K562 (cell line): ENCODE measurements around the gene KLHL22. TPM values are rescaled to one million over a fixed set of nuclear protein-coding genes. Genes with fewer than 3 reads are reported as not detected.

Source experiments
- ETV6 ChIP-seq, 3 experiments: fragments of 150-350 bp in 1 of 3; sonication (generic) in 1 of 3; formaldehyde crosslinking in 1 of 3; IDR thresholded peaks; 2 replicates each; pipeline versions ENCODE4 v1.6.1 to v1.8.0; 2014 to 2022; ENCODE audit warnings: borderline replicate concordance in 2 of 3, low read depth in 2 of 3, antibody characterized with exemption in 1 of 3, low read length in 1 of 3, mild to moderate bottlenecking in 1 of 3, missing genetic modification reagents in 1 of 3
- NFYB ChIP-seq: IDR thresholded peaks from 2 replicates; pipeline ENCODE4 v1.6.1; 2011; ENCODE audit warnings: mild to moderate bottlenecking, moderate library complexity; ENCODE audit not compliant: insufficient read length; ENCODE audit errors: extremely low read depth
- NRF1 ChIP-seq, 2 experiments: fragments of 450-650 bp; IDR thresholded peaks in 1 of 2; conservative IDR thresholded peaks in 1 of 2; 2 replicates each; pipeline ENCODE4 v1.6.1; 2014; ENCODE audit warnings: mild to moderate bottlenecking in 2 of 2
- RBM17 ChIP-seq: fragments of 200-400 bp; formaldehyde crosslinking; IDR thresholded peaks from 2 replicates; pipeline ENCODE4 v1.6.1; 2017; ENCODE audit warnings: low read depth, mild to moderate bottlenecking, low read length, borderline replicate concordance
- SMARCB1 ChIP-seq: IDR thresholded peaks from 2 replicates; pipeline ENCODE4 v1.6.1; 2011; ENCODE audit warnings: improper control_type of control experiment, low read depth; ENCODE audit not compliant: insufficient read length
- SNAPC5 ChIP-seq: fragments of 250-450 bp; sonication (Bioruptor Pico); IDR thresholded peaks from 2 replicates; pipeline ENCODE4 v1.8.0; 2021; ENCODE audit warnings: moderate library complexity, mild to moderate bottlenecking, inconsistent platforms
- SPI1 ChIP-seq: IDR thresholded peaks from 2 replicates; pipeline ENCODE4 v1.6.1; 2011; ENCODE audit warnings: low read depth, low read length, control low read depth, borderline replicate concordance
- TCF7 ChIP-seq: sonication (generic); IDR thresholded peaks from 2 replicates; pipeline ENCODE4 v1.6.1; 2016; ENCODE audit warnings: antibody characterized with exemption, borderline replicate concordance
- ZBTB1 ChIP-seq: sonication (generic); formaldehyde crosslinking; IDR thresholded peaks from 2 replicates; pipeline ENCODE4 v1.8.1; 2023; ENCODE audit warnings: missing genetic modification reagents, low read depth, mild to moderate bottlenecking, borderline replicate concordance
- ZFPM2 ChIP-seq: fragments of 250-450 bp; sonication (Bioruptor Pico); IDR thresholded peaks from 2 replicates; pipeline ENCODE4 v1.5.1; 2022; ENCODE audit warnings: mild to moderate bottlenecking
- ZKSCAN3 ChIP-seq: fragments of 250-450 bp; sonication (Bioruptor Pico); IDR thresholded peaks from 2 replicates; pipeline ENCODE4 v1.4.0; 2020
- ZNF23 ChIP-seq: fragments of 250-450 bp; sonication (Bioruptor Pico); IDR thresholded peaks from 2 replicates; pipeline ENCODE4 v1.4.0; 2020; ENCODE audit warnings: mild to moderate bottlenecking
- ZNF354B ChIP-seq: fragments of 250-450 bp; sonication (Bioruptor Pico); IDR thresholded peaks from 2 replicates; pipeline ENCODE4 v1.4.0; 2020
- polyA plus RNA-seq, 8 experiments: library from polyadenylated mRNA; depleted of rRNA in 4 of 8; stranded (reverse) in 5 of 8; unstranded in 3 of 8; fragments of >200 nt; fragmentation: Nextera tagmentation in 2 of 8; fragmentation: Illumina TruSeq in 1 of 8; extraction: Ambion mirVana in 2 of 8; extraction: Trizol in 1 of 8; gene quantifications; 2 replicates each; pipeline versions ENCODE4 v1.2.1 to v1.2.3, GENCODE V29; 2011 to 2014; ENCODE audit warnings: inconsistent platforms in 1 of 8, missing spikeins in 1 of 8
- total RNA-seq, 7 experiments: library from RNA; depleted of rRNA in 6 of 7; stranded (reverse); fragments of >200 nt in 6 of 7; fragmentation: Illumina TruSeq in 2 of 7; extraction: Trizol in 2 of 7; gene quantifications; 2 replicates each; pipeline versions ENCODE4 v1.2.1 to v1.2.3, GENCODE V29; 2011 to 2021; ENCODE audit warnings: low replicate concordance in 1 of 7
- TF ChIP-seq, protein P1 (sequence below): fragments of 250-450 bp; sonication (Bioruptor Pico); IDR thresholded peaks from 2 replicates; pipeline ENCODE4 v1.4.0; 2020
- TF ChIP-seq, protein P2 (sequence below): fragments of 250-450 bp; sonication (Bioruptor Pico); IDR thresholded peaks from 2 replicates; pipeline ENCODE4 v1.4.0; 2020; ENCODE audit warnings: mild to moderate bottlenecking
- TF ChIP-seq, protein P3 (sequence below), 2 experiments: IDR thresholded peaks; 2 replicates each; pipeline ENCODE4 v1.6.1; 2012; ENCODE audit warnings: improper control_type of control experiment in 2 of 2, low read depth in 2 of 2, low read length in 2 of 2, borderline replicate concordance in 1 of 2
- TF ChIP-seq, protein P4 (sequence below): fragments of 250-450 bp; sonication (Bioruptor Pico); IDR thresholded peaks from 2 replicates; pipeline ENCODE4 v1.8.0; 2022; ENCODE audit warnings: inconsistent platforms

The KLHL22 gene
- total and polyA plus RNA-seq, 9 of the 15 experiments (the other 6 are each of a cell fraction or from before 2014, with no cell fraction given), result 1.3 to 25.6 (median 15.2) TPM

GRCh38 chr22:20494978-20495860 lies at the start of gene KLHL22 (continued):
- TF ChIP-seq, protein P1, sequence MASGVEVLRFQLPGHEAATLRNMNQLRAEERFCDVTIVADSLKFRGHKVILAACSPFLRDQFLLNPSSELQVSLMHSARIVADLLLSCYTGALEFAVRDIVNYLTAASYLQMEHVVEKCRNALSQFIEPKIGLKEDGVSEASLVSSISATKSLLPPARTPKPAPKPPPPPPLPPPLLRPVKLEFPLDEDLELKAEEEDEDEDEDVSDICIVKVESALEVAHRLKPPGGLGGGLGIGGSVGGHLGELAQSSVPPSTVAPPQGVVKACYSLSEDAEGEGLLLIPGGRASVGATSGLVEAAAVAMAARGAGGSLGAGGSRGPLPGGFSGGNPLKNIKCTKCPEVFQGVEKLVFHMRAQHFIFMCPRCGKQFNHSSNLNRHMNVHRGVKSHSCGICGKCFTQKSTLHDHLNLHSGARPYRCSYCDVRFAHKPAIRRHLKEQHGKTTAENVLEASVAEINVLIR, result no peak
- TF ChIP-seq NRF1 (conservative IDR thresholded peaks at IDR 0.05 in 1 of 2, IDR thresholded peaks at IDR 0.05 in 1 of 2) (no peak), TCF7 (no peak), ZBTB1 (CRISPR knock-in tag) (no peak), ETV6 (IDR thresholded peaks at IDR 0.05; ENCODE audit: borderline replicate concordance in 1 of 2, low read depth in 2 of 2, low read length in 1 of 2) (peak in 1 of 2 experiments; percentile 7; a peak in 1 of 4 replicates), ETV6 (CRISPR knock-in tag; IDR thresholded peaks at IDR 0.05; ENCODE audit: borderline replicate concordance) (no peak), ZNF354B (CRISPR knock-in tag) (no peak), ZFPM2 (CRISPR knock-in tag) (0 out of 2 replicates have a peak, but pooled peaks have one; percentile 36), SMARCB1 (peak; percentile 84), NFYB (no peak), SPI1 (no peak), SNAPC5 (CRISPR knock-in tag) (no peak), RBM17 (no peak), ZKSCAN3 (CRISPR knock-in tag) (0 out of 2 replicates have a peak, but pooled peaks have one; percentile 1), ZNF23 (no peak)
- TF ChIP-seq, protein P2, sequence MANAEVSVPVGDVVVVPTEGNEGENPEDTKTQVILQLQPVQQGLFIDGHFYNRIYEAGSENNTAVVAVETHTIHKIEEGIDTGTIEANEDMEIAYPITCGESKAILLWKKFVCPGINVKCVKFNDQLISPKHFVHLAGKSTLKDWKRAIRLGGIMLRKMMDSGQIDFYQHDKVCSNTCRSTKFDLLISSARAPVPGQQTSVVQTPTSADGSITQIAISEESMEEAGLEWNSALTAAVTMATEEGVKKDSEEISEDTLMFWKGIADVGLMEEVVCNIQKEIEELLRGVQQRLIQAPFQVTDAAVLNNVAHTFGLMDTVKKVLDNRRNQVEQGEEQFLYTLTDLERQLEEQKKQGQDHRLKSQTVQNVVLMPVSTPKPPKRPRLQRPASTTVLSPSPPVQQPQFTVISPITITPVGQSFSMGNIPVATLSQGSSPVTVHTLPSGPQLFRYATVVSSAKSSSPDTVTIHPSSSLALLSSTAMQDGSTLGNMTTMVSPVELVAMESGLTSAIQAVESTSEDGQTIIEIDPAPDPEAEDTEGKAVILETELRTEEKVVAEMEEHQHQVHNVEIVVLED (CRISPR knock-in tag), result no peak; the same call in 1 of the 2 replicates
- TF ChIP-seq, protein P3, sequence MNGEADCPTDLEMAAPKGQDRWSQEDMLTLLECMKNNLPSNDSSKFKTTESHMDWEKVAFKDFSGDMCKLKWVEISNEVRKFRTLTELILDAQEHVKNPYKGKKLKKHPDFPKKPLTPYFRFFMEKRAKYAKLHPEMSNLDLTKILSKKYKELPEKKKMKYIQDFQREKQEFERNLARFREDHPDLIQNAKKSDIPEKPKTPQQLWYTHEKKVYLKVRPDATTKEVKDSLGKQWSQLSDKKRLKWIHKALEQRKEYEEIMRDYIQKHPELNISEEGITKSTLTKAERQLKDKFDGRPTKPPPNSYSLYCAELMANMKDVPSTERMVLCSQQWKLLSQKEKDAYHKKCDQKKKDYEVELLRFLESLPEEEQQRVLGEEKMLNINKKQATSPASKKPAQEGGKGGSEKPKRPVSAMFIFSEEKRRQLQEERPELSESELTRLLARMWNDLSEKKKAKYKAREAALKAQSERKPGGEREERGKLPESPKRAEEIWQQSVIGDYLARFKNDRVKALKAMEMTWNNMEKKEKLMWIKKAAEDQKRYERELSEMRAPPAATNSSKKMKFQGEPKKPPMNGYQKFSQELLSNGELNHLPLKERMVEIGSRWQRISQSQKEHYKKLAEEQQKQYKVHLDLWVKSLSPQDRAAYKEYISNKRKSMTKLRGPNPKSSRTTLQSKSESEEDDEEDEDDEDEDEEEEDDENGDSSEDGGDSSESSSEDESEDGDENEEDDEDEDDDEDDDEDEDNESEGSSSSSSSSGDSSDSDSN (IDR thresholded peaks at IDR 0.05; ENCODE audit: borderline replicate concordance in 1 of 2, low read depth in 2 of 2, low read length in 2 of 2), result peak; percentile 17 to 76; a peak in 2 of 4 replicates
- TF ChIP-seq, protein P4, sequence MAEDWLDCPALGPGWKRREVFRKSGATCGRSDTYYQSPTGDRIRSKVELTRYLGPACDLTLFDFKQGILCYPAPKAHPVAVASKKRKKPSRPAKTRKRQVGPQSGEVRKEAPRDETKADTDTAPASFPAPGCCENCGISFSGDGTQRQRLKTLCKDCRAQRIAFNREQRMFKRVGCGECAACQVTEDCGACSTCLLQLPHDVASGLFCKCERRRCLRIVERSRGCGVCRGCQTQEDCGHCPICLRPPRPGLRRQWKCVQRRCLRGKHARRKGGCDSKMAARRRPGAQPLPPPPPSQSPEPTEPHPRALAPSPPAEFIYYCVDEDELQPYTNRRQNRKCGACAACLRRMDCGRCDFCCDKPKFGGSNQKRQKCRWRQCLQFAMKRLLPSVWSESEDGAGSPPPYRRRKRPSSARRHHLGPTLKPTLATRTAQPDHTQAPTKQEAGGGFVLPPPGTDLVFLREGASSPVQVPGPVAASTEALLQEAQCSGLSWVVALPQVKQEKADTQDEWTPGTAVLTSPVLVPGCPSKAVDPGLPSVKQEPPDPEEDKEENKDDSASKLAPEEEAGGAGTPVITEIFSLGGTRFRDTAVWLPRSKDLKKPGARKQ (CRISPR knock-in tag), result no peak
